Left lung (tissue), 10 donors: ENCODE data around the gene ELL3. TPM values are rescaled to one million over a fixed set of nuclear protein-coding genes. Genes with fewer than 3 reads are reported as not detected.
A peak's percentile ranks its signal among the peaks of the same experiment; 100 is the strongest.

Experiments
- ATAC-seq: fragments of 200-7000 bp; cut with Tn5 transposase; one replicate; pipeline ENCODE4 v1.9.1; 2020; ENCODE audit warnings: moderate library complexity
- DNase-seq, 4 donors: peaks; one replicate each; pipeline ENCODE4 v3.0.0-alpha.2; 2013 to 2020
- H3K27ac ChIP-seq, 2 donors: fragments of 200-600 bp; sonication (generic) in 1 of 2; one replicate each; pipeline versions ENCODE4 v1.5.0 to v1.8.0; 2020 to 2021
- H3K27me3 ChIP-seq, 2 donors: fragments of 200-600 bp; sonication (generic) in 1 of 2; one replicate each; pipeline versions ENCODE4 v1.5.0 to v1.8.0; 2020 to 2021
- H3K36me3 ChIP-seq, 2 donors: fragments of 200-600 bp; sonication (generic) in 1 of 2; one replicate each; pipeline versions ENCODE4 v1.5.0 to v1.8.0; 2020 to 2021
- H3K4me1 ChIP-seq, 2 donors: fragments of 200-600 bp; one replicate each; pipeline ENCODE4 v1.8.0; 2021
- H3K4me3 ChIP-seq, 2 donors: fragments of 200-600 bp; sonication (generic) in 1 of 2; one replicate each; pipeline versions ENCODE4 v1.5.0 to v1.8.0; 2020 to 2021; ENCODE audit warnings: mild to moderate bottlenecking in 1 of 2
- H3K9me3 ChIP-seq, 2 donors: fragments of 200-600 bp; sonication (generic) in 1 of 2; one replicate each; pipeline versions ENCODE4 v1.5.0 to v1.8.0; 2020 to 2021
- intact Hi-C, 2 donors: fragments of 100-400 bp; cut with DNase I; formaldehyde crosslinking; loops; one replicate each; pipeline versions ENCODE4 v1.11.2 to v1.14.2; 2022
- polyA plus RNA-seq, 6 donors: library from polyadenylated mRNA; unstranded; fragments of 120-200 nt; gene quantifications; one replicate each; pipeline ENCODE4 v1.2.1, GENCODE V29; 2013; ENCODE audit not compliant: insufficient read length in 6 of 6
- total RNA-seq, 2 donors: library from RNA; stranded (reverse); fragmentation: NEBNext Ultra II Directional; extraction: Animal tissue kit (Norgen Biotek cat#: 25700); gene quantifications; one replicate each; pipeline ENCODE4 v1.2.1, GENCODE V29; 2021
- TF ChIP-seq, protein P1 (sequence below), 2 donors: fragments of 200-600 bp; sonication (generic) in 1 of 2; IDR thresholded peaks; one replicate each; pipeline versions ENCODE4 v1.5.0 to v1.8.0; 2021; ENCODE audit warnings: antibody characterized with exemption in 2 of 2
- donor health status: DM: no; HTN: yes; CAD: no.
- donor health status: DM: no; HTN: no; CAD: no.

The ELL3 gene
- total and polyA plus RNA-seq, 8 donors = 4.4 to 14.5 (median 6.1) TPM

DNA sequence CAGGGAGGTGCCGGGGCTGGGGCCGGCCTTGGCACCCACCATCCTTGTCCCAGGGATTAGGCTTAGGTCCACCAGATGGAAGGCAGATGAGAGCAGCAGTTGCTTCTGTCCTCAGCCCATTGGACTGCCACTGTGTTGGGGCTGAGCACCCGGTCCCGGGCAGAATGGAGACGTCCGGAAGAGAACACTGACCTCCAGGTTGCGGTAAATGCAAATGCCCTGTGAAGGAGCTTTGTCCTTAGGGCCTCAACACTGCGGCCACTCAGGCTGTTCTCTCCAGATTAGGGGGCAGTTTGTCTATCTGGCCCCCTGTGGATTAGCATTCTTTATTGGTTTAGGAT is 23.1 kb upstream of the ELL3 start, which contains the start of gene SERINC4:
Gene SERINC4 (minus strand): TSS at position 276 of the 341 bp plus-strand sequence. CDS start 234 bp downstream, at position 42.
- H3K36me3 ChIP-seq = peaks cover 0 to 69% of the 10 kb centered on the region in 2 donors
- intact Hi-C loops = no loop called here
- no peaks in the 10 kb centered on the region for H3K27me3 ChIP-seq
- H3K4me3 ChIP-seq = peak within 1 kb of the TSS; percentile 86
- DNase-seq = no peak
- H3K4me1 ChIP-seq = peaks cover 14 to 52% of the 10 kb centered on the region in 2 donors
- TF ChIP-seq, protein P1, sequence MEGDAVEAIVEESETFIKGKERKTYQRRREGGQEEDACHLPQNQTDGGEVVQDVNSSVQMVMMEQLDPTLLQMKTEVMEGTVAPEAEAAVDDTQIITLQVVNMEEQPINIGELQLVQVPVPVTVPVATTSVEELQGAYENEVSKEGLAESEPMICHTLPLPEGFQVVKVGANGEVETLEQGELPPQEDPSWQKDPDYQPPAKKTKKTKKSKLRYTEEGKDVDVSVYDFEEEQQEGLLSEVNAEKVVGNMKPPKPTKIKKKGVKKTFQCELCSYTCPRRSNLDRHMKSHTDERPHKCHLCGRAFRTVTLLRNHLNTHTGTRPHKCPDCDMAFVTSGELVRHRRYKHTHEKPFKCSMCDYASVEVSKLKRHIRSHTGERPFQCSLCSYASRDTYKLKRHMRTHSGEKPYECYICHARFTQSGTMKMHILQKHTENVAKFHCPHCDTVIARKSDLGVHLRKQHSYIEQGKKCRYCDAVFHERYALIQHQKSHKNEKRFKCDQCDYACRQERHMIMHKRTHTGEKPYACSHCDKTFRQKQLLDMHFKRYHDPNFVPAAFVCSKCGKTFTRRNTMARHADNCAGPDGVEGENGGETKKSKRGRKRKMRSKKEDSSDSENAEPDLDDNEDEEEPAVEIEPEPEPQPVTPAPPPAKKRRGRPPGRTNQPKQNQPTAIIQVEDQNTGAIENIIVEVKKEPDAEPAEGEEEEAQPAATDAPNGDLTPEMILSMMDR (IDR thresholded peaks at IDR 0.05) = no peak
- ATAC-seq = no peak
- H3K27ac ChIP-seq = peak within 1 kb of the TSS; percentile 81 to 97
- no peaks in the 10 kb centered on the region for H3K9me3 ChIP-seq

DNA sequence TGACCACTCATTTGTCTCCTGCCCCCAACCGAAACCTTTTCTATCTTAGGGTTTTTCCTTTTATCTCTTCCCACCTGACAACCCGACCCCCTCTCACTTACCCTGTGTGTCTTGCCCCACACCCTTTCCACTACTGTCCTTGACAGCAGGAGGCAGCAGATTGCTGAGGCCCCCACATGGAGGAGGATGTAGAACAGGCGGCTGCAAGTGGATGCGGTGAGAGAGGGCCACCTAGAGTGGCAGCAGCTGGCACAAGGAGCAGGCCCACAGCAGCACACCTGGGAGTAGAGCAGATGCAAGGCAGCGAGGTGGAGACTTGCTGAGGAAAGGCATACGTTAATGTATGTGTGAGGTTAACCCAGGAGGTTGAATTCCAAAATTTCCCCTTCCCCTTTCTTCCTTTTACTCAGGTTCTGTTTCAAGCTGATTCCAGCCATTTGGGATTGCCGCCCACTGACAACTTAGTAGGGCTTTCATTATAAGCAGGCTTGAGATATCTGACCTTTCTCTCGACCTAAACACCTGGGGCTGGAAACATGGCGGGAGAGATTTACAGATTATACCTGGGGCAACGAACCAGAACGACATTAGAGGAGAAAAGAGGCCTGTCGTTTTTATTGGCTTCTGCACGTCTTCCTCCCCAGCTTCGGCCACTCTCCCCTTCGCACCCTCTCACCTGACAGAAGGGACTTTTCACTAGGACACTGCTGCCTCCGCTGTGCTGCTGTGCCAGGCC is 22.6 kb upstream of the ELL3 start:
- Histone ChIP-seq H3K9me3 (no peaks in the 10 kb centered on the region), H3K27ac (peak overlapping the region; percentile 81 to 97), H3K4me3 (no peak overlapping the region), H3K27me3 (no peaks in the 10 kb centered on the region), H3K36me3 (peaks cover 0 to 69% of the 10 kb centered on the region in 2 donors), H3K4me1 (peaks cover 20 to 57% of the 10 kb centered on the region in 2 donors)
- DNase-seq (no peak), ATAC-seq (no peak)
- intact Hi-C loops = no loop called here
- TF ChIP-seq, protein P1 (IDR thresholded peaks at IDR 0.05) = no peak

DNA sequence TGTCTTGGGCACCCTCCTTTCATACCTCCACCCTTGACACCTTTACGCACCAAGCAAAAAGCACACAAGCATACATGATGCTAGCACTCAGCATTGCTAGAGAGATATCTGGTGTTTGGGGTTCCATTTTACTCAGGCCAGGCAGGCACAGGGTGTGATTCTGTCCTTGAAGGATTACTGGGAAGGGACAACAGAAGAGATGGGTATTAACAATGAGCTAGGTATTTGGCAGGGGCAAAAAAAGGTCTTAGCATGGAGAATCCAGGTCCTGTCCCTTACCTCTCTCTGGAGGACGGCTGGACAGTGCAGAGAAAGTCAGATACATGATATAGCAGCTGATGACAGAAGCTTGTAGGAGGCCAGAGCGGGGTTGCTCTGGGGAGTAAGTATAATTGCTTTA is 19.8 kb upstream of the ELL3 start:
- Histone ChIP-seq H3K4me3 (no peak overlapping the region), H3K36me3 (peaks cover 0 to 52% of the 10 kb centered on the region in 2 donors), H3K9me3 (no peaks in the 10 kb centered on the region), H3K4me1 (peaks cover 30 to 71% of the 10 kb centered on the region in 2 donors), H3K27me3 (no peaks in the 10 kb centered on the region), H3K27ac (no peak overlapping the region)
- ATAC-seq (no peak), DNase-seq (no peak)
- intact Hi-C loops = no loop called here
- TF ChIP-seq, protein P1 (IDR thresholded peaks at IDR 0.05) = no peak

DNA sequence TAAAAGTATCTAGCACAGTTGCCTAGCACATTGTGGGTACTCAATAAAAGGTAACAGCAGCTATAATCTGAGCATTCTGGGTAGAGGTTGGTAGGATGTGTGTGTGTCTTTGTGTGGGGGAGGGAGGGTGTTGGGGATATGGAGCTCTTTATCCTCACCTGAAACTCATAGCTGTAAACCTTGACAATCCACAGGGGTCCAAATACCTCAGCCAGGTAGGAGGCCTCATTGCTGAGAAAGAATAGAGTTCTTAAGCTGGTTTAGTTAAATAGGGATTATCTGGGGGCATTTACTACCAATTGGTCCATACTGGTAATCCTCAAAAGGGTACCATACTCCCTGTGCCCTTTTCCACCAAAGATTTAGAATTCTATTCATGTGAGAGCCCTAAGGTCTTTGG is 19.2 kb upstream of the ELL3 start:
- Histone ChIP-seq H3K4me1 (peaks cover 25 to 68% of the 10 kb centered on the region in 2 donors), H3K36me3 (peaks cover 0 to 50% of the 10 kb centered on the region in 2 donors), H3K27ac (no peak overlapping the region), H3K27me3 (no peaks in the 10 kb centered on the region), H3K4me3 (no peak overlapping the region), H3K9me3 (no peaks in the 10 kb centered on the region)
- no peak for DNase-seq
- no peak for ATAC-seq
- TF ChIP-seq, protein P1 (IDR thresholded peaks at IDR 0.05) = no peak
- intact Hi-C loops = no loop called here

DNA sequence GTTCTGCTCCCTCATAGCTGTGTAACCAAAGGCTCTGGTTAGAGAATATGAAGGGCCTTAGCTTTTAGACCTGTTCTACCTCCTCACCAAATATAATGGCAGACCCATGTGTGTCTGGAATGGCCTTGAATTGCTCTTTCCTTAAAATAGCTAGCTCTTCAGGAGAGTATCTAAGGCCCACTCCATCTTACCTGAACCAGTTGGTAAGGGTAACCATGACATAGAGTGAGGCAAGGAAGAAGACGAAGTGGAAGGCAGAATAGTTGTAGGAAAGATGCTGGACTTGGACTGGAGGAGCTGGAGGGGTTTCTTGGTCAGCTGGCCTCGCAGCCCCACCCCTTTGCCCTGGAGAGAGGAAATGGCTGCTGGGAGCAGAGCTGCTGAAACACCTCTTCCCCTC is 18.4 kb upstream of the ELL3 start:
- Histone ChIP-seq H3K27ac (peak overlapping the region; percentile 94), H3K4me3 (no peak overlapping the region), H3K36me3 (peaks cover 0 to 50% of the 10 kb centered on the region in 2 donors), H3K27me3 (no peaks in the 10 kb centered on the region), H3K9me3 (no peaks in the 10 kb centered on the region), H3K4me1 (peaks cover 24 to 64% of the 10 kb centered on the region in 2 donors)
- intact Hi-C loops = no loop called here
- no peak for DNase-seq
- no peak for ATAC-seq
- TF ChIP-seq, protein P1 (IDR thresholded peaks at IDR 0.05) = no peak
